Activated naive CD4-positive, alpha-beta T cell treated with anti-CD3 and anti-CD28 coated beads, Interleukin-2, amount 50 U/mL, for 16 hours (primary cell): ENCODE data around the gene MICALL2.

Experiments used
- DNase-seq: peaks from one replicate; pipeline ENCODE4 v3.0.0-alpha.2; 2020

Gene MICALL2

GRCh38 chr7:1411414-1411813 lies 47.9 kb downstream of the MICALL2 start:
- DNase-seq = no peak

GRCh38 chr7:1410992-1411391 lies 48.3 kb downstream of the MICALL2 start:
- DNase-seq = no peak

GRCh38 chr7:1409555-1409954 lies 49.7 kb downstream of the MICALL2 start:
- DNase-seq = no peak

DNA sequence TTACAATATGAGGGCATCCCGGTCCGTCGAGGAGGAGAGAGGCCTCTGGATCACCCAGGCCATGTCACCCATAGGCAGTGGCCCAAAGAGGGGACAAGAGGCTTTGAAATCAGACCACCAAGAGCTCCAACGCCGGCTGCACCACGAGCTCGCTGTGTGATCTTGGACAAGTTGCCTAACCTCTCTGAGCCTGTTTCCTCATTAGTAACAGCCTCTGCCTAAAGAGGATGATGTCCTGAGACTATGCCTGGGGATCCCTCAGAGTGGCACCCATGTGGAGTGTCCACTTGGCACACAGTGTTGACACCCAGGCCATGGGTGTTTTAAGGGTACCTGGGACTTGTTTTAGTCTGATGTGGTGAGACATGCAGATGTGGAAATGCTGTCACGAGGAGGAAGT lies 50.8 kb downstream of the MICALL2 start:
- DNase-seq = no peak

GRCh38 chr7:1407892-1408291 lies 51.4 kb downstream of the MICALL2 start:
- DNase-seq = no peak

GRCh38 chr7:1404898-1405548 lies 54.2 kb downstream of the MICALL2 start:
- DNase-seq = no peak

DNA sequence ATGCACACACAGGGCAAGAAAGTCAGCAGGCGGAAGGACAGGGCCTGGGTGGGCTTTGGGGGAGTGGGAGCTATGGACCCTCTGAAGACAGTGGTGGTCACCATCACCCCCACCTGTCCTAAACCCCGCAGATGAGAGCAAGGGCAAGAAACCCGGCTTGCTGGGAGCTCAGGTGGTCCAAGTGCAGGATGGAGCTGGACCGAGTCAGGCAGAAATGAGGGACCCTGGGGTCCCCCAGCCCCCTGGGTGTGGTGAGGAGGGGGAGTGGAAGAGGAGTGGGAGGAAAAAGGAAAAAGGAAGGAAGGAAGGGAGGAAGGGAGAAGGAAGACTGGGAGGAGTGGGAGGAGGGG lies 54.8 kb downstream of the MICALL2 start:
- DNase-seq = no peak

DNA sequence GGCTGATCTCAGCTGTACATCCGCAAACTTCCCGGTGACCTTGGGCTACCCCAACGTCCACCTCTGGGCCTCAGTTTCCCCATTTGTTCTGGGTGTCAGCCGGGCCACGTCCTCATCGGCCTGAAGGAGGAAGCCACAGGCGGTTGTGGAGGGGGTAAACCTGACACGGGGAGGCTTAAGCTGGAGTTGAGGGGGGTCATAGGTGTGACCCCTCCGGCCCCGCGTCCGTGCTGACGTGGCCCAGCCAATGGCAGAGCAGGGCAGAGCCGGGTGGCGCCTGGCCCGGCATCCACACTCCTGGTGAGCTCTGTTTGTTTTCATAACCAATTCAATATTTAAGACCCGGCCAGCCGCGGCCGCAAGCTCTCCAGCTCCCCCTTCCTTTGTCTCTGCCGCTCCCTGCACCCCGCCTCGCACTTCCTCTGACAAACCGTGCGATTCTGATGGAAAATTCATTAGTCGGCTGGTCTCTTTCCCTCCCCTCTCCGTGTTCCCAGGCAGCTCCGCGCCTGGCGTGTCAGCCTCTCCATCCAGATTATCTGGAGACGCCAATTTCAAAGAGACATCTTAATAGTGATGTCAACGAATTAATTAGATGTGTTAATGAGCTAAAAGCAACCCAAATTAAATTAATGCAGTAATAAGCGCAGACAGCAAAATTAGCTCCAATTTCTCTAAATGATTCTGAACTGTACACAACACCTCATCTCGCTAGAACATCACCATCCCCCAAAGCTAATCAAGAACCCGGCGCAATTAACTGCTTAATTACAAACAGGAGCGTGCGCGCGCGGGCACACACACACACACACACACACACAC lies 55.4 kb downstream of the MICALL2 start:
- DNase-seq = no peak

DNA sequence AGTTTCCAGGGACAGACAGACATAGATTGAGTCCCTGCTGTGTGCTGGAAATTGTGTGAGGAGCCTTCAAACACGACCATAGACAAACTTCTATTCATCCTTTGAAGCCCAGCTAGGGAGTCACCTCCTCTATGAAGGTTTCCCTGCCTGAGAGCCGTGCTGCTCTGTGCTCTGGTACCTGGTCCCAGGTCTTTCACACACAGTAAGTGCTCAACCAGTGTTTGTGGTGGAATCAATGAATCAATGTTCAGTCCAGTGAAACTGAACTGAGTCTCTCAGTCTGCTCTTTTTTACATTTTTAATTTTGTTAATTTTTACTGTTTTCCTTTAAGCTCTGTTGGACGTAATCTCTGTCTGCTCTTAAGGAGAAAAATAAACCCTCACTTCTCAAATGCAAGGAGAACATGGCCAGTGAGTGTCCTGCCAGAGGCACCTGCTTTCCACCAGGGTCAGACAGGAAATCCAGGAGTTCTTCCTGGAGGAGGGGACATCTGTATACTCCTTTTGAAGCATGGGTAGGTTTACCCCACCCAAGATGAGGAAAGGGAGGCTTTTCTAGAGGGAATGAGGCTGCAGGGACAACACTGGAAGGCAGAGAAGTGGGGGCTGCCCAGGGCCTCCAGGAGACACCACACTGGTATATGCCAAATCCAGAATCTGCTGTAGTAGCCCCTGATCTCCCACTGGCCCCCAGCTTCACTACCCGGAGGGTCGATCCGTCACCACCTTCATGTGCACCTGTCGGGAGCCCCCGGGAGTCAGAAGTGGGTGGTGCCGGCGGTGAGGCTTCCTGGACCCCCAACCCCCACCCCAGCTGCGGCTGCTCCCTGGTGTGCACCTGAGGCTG lies 56.3 kb downstream of the MICALL2 start:
- no peak for DNase-seq

GRCh38 chr7:1402110-1402790 lies 57.0 kb downstream of the MICALL2 start:
- DNase-seq = no peak

- no peak for DNase-seq
Measured at GRCh38 chr7:1401011-1401410, 58.3 kb downstream of the MICALL2 start.

- DNase-seq = no peak
Measured at GRCh38 chr7:1400371-1400770, 58.9 kb downstream of the MICALL2 start.

DNA sequence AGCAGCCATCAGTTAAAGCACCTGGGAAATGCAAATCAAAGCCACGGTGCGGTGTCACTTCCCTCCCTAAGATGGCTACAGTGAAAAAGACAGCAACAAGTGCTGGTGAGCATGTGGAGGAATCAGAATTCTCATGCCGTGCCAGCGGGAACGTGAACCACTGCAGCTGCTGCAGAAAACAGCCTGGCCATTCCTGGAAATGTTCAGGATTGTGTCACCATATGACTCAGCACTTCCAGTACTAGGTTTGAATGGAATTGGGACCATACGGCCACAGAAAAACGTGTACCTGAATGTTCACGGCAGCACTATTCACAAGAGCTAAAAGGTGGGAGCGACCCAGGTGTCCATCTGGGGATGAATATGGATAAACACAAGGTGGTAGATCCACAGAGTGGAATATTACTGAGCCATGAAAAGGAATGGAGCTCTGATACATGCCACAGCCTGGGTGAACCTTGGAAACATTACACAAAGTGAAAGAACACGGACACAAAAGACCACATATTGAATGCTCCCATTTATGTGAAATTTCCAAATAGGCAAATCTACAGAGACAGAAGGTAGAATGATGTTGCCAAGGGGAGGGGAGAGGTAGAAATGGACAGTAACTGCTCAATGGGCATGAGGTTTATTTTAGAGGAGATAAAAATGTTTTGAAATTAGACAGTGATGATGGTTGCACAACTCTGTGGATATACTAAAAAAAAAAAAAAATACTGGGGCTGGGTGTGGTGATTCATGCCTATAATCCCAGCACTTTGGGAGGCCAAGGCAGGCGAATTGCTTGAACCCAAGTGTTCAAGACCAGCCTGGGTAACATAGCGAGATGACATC lies 61.6 kb downstream of the MICALL2 start:
- DNase-seq = no peak

DNA sequence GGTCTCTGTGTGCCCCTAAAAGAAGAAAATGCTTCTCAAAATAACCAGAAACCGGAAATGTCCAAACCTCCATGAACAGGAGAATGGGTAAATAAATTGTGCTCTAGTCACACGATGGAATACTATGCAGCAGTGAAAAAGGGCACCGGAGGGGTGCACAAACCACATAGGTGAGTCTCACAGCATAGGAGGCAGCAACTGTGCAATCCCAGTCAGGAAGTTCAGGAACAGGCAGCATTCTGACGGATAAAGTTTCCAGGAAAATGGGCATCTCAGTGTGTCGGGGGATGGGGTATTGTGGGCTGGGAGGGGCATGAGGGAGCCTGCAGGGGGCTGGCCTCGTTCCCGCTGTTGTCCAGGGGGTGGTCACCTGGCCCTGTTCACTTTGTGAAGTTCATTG lies 63.1 kb downstream of the MICALL2 start:
- no peak for DNase-seq

DNA sequence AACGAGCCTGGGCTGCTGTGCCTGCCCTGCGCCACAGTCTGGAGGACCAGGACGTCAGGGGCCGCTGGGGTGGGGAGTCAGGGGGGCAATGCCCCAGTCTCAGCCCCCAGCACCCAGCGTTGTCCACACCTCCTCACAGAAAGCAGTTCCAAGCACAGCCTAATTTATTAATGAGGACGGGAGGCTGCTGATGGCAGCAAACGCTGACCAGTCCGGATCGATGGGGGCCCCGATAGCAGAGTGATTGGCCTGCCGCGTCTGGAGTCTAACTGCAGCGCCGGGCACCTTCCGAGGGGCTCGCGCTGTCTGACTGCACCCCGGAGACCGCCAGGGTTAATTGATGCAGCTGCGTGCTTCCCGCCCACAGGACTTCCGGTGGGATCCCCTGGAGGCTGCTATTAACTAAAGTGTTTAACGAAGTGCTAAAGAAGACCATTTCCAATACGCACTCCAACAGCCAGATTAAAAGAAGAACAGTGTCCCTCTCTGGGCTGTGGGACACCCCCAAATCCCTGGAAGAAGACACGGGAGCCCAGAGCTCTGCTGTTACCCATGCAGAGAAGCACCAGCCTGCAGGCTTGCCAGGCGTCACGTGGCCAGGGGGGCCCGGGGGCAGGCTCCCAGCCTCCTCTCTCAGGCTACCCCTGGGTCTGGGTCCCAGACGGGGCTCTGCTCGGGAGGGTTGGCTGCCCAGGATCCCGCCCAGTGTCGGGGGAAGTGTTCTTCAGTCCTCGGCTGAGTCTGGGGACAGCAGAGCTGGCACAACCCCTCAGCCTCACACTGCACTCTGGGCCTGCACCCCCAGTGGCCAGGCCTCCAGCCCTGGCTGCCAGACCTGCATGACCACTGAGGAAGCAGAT lies 63.8 kb downstream of the MICALL2 start:
- DNase-seq = no peak

DNA sequence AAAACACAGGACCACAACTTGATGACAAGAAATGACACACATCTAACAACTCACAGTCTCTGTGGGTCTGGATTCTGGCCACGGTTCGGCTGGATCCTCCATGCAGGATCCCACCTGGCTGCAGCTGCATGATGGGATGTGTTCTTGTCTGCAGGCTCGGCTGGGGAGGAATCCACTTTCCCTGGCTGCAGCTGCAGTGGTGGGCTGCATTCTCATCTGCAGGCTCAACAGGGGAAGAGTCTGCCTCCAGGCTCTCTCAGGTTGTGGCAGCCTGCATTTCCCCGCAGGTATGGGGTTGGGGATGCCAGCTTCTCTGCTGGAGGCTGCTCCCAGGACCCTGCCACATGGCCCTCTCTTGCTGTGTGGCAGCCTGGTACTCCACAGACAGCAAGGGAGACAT lies 64.9 kb downstream of the MICALL2 start:
- DNase-seq = no peak

GRCh38 chr7:1393421-1393820 lies 65.8 kb downstream of the MICALL2 start:
- no peak for DNase-seq

DNA sequence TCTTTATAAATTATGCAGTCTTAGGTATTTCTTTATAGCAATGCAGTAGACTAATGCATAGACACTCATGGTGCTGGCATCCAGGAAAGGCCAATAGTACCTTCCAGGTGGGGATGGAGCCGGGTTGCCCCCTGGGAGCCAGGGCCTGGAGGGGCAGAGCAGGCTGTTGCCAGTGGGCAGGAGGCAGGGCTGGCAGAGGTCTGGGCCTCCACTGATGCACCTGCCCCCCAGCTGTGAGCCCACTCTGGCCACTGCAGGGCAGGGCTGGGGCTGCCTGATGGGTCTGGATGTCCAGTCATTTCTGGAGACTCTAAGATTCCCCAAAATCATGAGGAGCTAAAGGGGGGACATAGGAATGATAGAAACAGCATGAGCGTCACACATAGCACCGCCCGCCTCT lies 66.7 kb downstream of the MICALL2 start:
- DNase-seq = no peak

DNA sequence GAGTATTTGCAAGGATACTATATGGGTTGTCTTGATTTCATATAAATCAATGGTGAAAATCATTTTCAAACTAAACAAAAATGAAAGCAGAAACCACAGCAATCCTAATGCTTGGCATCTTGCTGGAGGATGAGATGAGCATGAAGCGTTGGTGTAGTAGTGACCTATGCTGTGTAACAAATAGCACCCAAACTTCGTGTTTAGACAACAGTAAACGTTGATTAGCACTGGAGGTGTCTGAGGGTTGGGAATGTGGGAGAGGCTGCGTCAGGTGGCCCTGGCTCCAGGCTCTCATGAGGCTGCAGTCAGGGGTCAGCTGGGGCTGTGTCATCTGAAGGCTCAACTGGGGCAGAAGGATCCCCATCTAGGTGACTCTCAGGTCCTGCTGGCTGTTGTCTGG lies 67.8 kb downstream of the MICALL2 start:
- no peak for DNase-seq

DNA sequence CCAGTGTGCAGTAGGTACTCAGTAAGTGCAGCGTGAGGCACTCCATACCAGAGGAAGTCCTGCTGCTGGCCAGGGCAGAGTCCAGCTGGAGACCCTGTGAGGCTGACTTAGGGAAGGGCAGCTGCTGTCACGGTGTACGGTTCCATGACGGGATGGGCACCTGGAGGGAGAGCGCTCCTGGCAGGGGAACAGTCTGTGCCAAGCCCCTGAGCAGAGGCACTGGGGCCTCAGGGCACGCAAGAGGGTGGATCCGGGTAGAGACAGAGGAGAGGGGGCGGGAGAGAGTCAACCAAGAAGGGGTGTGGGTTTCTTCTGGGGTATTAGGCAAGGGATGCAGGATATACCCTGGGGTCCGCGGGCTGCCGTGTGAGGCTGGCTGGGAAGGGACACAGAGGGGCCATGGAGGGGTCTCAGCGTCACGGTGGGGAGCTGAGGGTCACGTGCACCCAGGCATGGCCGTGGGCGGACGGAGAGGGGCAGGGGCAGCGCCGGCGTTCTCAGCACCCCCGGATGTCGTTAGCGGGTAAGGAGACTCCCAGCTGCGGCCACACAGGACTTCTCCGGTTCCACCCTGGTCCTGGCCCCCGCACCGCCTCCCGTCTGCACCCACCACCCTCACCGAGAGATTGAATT lies 70.5 kb downstream of the MICALL2 start:
- DNase-seq = no peak
